ENCODE measurements around the gene CRHR2.

GRCh38 chr7:30708412-30708811 lies 26.2 kb upstream of the CRHR2 start:
- TF ChIP-seq POLR2AphosphoS5 (IDR thresholded peaks at IDR 0.05) (no peak), CTCF (IDR thresholded peaks at IDR 0.05) (no peak), POLR2A (IDR thresholded peaks at IDR 0.05) (no peak)
